LNCAP (cell line): ENCODE results near the gene DNAAF8.

Experiments used
- CTCF ChIP-seq: fragments of 450-650 bp; IDR thresholded peaks from 2 replicates; pipeline ENCODE4 v1.5.1; 2017; ENCODE audit warnings: mild to moderate bottlenecking

DNAAF8 gene

DNA sequence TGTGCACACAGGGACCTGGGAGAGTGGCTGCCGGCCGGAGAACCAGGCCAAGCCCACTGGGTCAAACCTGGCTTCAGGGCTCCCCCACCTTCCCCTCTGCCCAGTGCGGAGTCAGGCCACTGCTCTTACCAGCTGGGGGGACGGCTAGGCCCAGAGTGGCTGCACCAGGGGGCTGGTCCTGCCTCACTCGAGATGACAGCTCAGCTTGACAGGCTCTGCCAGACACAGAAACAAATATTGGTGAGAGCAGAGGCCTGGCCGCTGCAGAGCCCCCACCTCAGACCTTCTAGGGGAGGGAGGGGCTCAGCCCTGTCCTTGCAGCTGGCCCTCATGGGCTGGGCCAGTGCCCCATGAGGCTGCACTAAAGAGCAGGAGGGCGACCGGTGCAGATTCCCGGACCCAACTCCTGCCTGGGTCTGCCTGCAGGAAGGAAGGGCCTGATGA lies 36.5 kb upstream of the DNAAF8 start:
- TF ChIP-seq CTCF = no peak

DNA sequence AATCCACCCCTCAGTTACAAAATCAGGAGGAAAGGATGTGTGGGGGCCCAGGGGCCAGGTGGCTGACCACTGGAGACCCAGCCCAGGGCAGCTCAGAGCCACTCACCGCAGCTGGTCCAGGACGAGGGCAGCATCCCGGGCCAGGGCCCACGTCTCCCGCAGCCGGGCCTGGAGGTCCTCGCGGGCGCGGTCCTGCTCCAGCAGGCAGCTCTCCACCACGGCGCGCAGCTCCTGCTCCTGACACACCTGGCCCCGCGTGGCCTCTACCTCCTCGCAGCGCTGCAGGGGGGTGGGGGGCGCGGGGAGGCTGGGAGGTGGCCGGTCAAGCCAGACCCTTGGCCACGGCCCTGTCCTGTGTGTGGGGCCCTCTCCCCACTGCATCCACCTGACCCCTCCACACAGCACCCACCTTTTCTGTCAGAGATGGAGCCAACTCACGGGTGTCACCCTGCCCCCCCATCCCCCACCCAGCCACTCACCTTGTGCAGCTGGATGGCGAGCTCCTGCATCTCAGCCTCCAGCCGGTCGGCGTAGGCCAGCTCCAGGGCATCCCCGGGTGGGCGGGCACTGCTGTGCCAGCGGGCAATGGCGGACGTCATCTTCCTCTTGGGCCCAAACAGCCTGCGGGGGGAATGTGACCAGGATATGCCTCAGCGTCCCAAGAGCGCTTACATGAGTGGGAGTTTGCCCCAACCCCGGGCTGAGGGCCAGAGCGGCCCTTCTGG lies 35.9 kb upstream of the DNAAF8 start:
- TF ChIP-seq CTCF = no peak

- no peak for TF ChIP-seq CTCF
These were observed 35.2 kb upstream of the DNAAF8 start for GRCh38 chr16:4699046-4699556.

DNA sequence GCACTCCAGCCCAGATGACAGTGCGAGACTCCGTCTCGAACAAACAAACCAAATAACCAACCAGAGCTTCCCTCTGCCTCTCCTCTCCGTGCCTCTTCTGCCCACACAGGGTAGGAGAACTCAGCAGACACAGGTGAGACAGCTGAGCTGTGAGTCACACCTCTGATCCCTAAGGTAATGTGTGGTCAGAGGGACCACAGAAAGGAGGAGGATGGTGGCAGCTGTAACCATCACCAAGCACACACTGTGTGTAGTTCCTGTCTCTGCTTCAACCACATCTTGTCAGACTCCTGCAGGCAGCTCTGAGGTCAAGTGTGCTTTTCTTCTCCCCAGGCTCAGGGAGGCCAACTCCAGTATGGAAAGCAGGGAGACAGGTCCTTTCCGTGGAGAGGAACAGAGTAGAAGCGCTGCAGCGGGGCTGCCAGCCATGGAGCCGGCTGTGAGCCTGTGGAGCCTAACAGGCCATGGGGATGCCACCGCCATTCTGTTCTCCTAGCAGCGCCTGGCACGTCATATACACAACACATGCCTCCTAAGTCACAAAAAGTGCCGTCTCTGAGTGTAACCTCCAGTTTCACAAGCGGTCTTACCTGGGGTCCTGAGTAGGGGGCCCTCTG lies 33.8 kb upstream of the DNAAF8 start:
- TF ChIP-seq CTCF = no peak

GRCh38 chr16:4700997-4701743 lies 33.2 kb upstream of the DNAAF8 start:
- TF ChIP-seq CTCF = no peak

DNA sequence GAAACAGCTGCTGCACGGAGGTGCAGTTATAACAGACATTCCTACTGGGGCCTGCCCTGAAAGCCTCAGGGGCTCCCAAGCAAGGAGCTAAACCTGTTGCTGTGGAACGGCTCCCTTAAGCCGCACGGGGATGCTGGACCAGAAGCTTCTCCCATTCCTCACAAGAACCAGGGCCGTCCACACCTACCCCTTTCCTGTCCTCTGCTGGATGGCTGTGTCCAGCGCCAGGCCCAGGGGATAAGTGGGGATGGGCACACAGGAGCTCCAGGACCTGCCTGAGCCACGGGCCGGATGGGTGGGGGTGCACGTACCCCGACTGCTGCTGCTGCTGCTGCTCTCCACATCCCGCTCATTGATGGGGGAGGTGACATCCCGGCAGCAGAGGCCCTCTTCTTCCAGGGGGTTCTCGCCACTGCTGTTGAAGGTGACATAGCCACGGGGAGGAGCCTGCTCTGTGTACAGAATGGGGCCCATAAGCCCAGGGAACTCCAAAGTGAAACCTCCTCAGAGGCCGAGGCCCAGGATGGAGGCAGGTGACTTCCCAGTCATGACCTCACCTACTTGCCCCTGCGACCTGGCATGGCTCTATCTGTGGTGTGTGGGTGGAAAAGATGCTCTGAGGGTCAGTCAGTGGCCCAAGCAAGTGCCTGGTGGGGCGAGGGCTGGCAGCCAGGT lies 32.4 kb upstream of the DNAAF8 start:
- TF ChIP-seq CTCF = no peak

- TF ChIP-seq CTCF = no peak
These were observed 31.9 kb upstream of the DNAAF8 start for GRCh38 chr16:4702466-4702808.
